Fibroblast of upper back skin (primary cell): ENCODE results near the gene IL7R.
"Not testable (repeated sequence)": the region's sequence is repeated elsewhere in the genome, so short reads cannot be mapped to it uniquely, and the experiment has no call there.

Experiments
- DNase-seq: peaks from one replicate; pipeline ENCODE4 v3.0.0-alpha.2; 2013

IL7R gene

GRCh38 chr5:35842856-35843255 is 13.8 kb upstream of the IL7R start:
- DNase-seq: no peak

- not testable (repeated sequence) for DNase-seq
Measured at GRCh38 chr5:35845508-35845907, 11.2 kb upstream of the IL7R start.

- no peak for DNase-seq
Measured at GRCh38 chr5:35847491-35847890, 9.2 kb upstream of the IL7R start.

- DNase-seq: peak; percentile 28
Measured at GRCh38 chr5:35847961-35848360, 8.7 kb upstream of the IL7R start.

GRCh38 chr5:35849860-35850259 is 6.8 kb upstream of the IL7R start:
- no peak for DNase-seq

GRCh38 chr5:35850967-35851680 is 5.6 kb upstream of the IL7R start:
- DNase-seq: peak; percentile 40

GRCh38 chr5:35852084-35852734 is 4.5 kb upstream of the IL7R start:
- no peak for DNase-seq

- DNase-seq: no peak
Measured at GRCh38 chr5:35852773-35853172, 3.9 kb upstream of the IL7R start.

- no peak for DNase-seq
Measured at GRCh38 chr5:35853631-35854030, 3.1 kb upstream of the IL7R start.

GRCh38 chr5:35854248-35854647 is 2.4 kb upstream of the IL7R start:
- DNase-seq: no peak

- DNase-seq: peak; percentile 34
Measured at GRCh38 chr5:35855187-35855586, 1.5 kb upstream of the IL7R start.

GRCh38 chr5:35856186-35856764 is 416 bp upstream of the IL7R start:
- DNase-seq: not testable (repeated sequence)

- peak; percentile 96 for DNase-seq
Measured at GRCh38 chr5:35857606-35858205, 1.0 kb downstream of the IL7R start.

- peak; percentile 71 for DNase-seq
Measured at GRCh38 chr5:35859101-35859661, 2.5 kb downstream of the IL7R start.

GRCh38 chr5:35860686-35861085 is 4.0 kb downstream of the IL7R start:
- DNase-seq: peak; percentile 86

GRCh38 chr5:35861718-35862117 is 5.0 kb downstream of the IL7R start:
- no peak for DNase-seq

- DNase-seq: no peak
Measured at GRCh38 chr5:35862126-35862525, 5.4 kb downstream of the IL7R start.

GRCh38 chr5:35863159-35863558 is 6.5 kb downstream of the IL7R start:
- DNase-seq: no peak

GRCh38 chr5:35867998-35868397 is 11.3 kb downstream of the IL7R start:
- no peak for DNase-seq

GRCh38 chr5:35869685-35870277 is 13.1 kb downstream of the IL7R start:
- DNase-seq: no peak

GRCh38 chr5:35870605-35871004 is 13.9 kb downstream of the IL7R start:
- DNase-seq: no peak

- no peak for DNase-seq
Measured at GRCh38 chr5:35876454-35876853, 19.8 kb downstream of the IL7R start.

GRCh38 chr5:35876922-35877321 is 20.2 kb downstream of the IL7R start:
- no peak for DNase-seq
